Fibroblast of lung (primary cell): Measurements from ENCODE around the gene ZNF341. TPM values are rescaled to one million over a fixed set of nuclear protein-coding genes. Genes with fewer than 3 reads are reported as not detected.

ENCODE experiments used
- DNase-seq, 2 donors: peaks; one replicate each; pipeline versions ENCODE4 v3.0.0 to v3.0.0-alpha.2; 2010; ENCODE audit warnings: low read depth in 2 of 2
- H2AFZ ChIP-seq: 2 replicates; pipeline ENCODE4 v1.5.1; 2012; ENCODE audit warnings: low read length, control low read depth, inconsistent platforms
- H3K27ac ChIP-seq: 2 replicates; pipeline ENCODE4 v1.5.1; 2011; ENCODE audit warnings: low read length, control low read depth; ENCODE audit not compliant: insufficient read depth
- H3K27me3 ChIP-seq: 2 replicates; pipeline ENCODE4 v1.5.1; 2011; ENCODE audit warnings: mild to moderate bottlenecking, low read length; ENCODE audit not compliant: control insufficient read depth, insufficient read depth
- H3K36me3 ChIP-seq: 2 replicates; pipeline ENCODE4 v1.5.1; 2011; ENCODE audit warnings: low read length; ENCODE audit not compliant: control insufficient read depth, insufficient read depth
- H3K4me1 ChIP-seq: 2 replicates; pipeline ENCODE4 v1.5.1; 2011; ENCODE audit warnings: low read length; ENCODE audit not compliant: control insufficient read depth, insufficient read depth; ENCODE audit errors: extremely low read depth
- H3K4me2 ChIP-seq: 2 replicates; pipeline ENCODE4 v1.5.1; 2011; ENCODE audit warnings: low read length, control low read depth; ENCODE audit not compliant: insufficient read depth; ENCODE audit errors: extremely low read depth
- H3K4me3 ChIP-seq, 4 experiments: fragments of 200-600 bp in 1 of 4; sonication (generic) in 1 of 4; replicated peaks in 1 of 4; 2 replicates each; pipeline ENCODE4 v1.5.1; 2011 to 2016; ENCODE audit warnings: low read length in 4 of 4, low read depth in 3 of 4, mild to moderate bottlenecking in 3 of 4, control low read depth in 2 of 4, inconsistent platforms in 1 of 4, mixed read lengths in 1 of 4; ENCODE audit not compliant: insufficient read depth in 1 of 4; ENCODE audit errors: control extremely low read depth in 1 of 4
- H3K79me2 ChIP-seq: 2 replicates; pipeline ENCODE4 v1.5.1; 2012; ENCODE audit warnings: mild to moderate bottlenecking, low read length, inconsistent platforms; ENCODE audit not compliant: control insufficient read depth, insufficient read depth
- H3K9ac ChIP-seq: 2 replicates; pipeline ENCODE4 v1.5.1; 2011; ENCODE audit warnings: mild to moderate bottlenecking, low read length, control low read depth; ENCODE audit not compliant: insufficient read depth
- H3K9me3 ChIP-seq: 2 replicates; pipeline ENCODE4 v1.5.1; 2012; ENCODE audit warnings: low read depth, low read length; ENCODE audit not compliant: control insufficient read depth, insufficient read depth
- H4K20me1 ChIP-seq: 2 replicates; pipeline ENCODE4 v1.5.1; 2011; ENCODE audit warnings: low read length; ENCODE audit not compliant: control insufficient read depth, insufficient read depth; ENCODE audit errors: extremely low read depth
- CTCF ChIP-seq, 2 donors: IDR thresholded peaks in 1 of 2; conservative IDR thresholded peaks in 1 of 2; 1 replicate in 1 of 2; 2 replicates in 1 of 2; pipeline ENCODE4 v1.5.1; 2011 to 2012; ENCODE audit warnings: low read length in 2 of 2, control low read depth in 1 of 2, inconsistent platforms in 1 of 2, low read depth in 1 of 2, mild to moderate bottlenecking in 1 of 2
- EZH2 ChIP-seq: IDR thresholded peaks from 2 replicates; pipeline ENCODE4 v1.5.1; 2012; ENCODE audit warnings: low read length, control low read depth, mild to moderate bottlenecking; ENCODE audit errors: missing control alignments
- polyA plus RNA-seq, 2 donors: library from polyadenylated mRNA; depleted of rRNA in 1 of 2; stranded (reverse) in 1 of 2; unstranded in 1 of 2; fragments of >200 nt; gene quantifications; 2 replicates each; pipeline ENCODE4 v1.2.1, GENCODE V29; 2011 to 2012; ENCODE audit warnings: missing spikeins in 1 of 2
- total RNA-seq: library from RNA; depleted of rRNA; stranded (reverse); fragments of >200 nt; gene quantifications from 2 replicates; pipeline ENCODE4 v1.2.1, GENCODE V29; 2014

The ZNF341 gene
- total and polyA plus RNA-seq, 2 donors (not counting 1 experiment from before 2014, with no cell fraction given): 0.99 to 1.1 TPM

GRCh38 chr20:33689973-33690372 is 41.8 kb upstream of the ZNF341 start:
- TF ChIP-seq CTCF (conservative IDR thresholded peaks at IDR 0.05 in 1 of 2, IDR thresholded peaks at IDR 0.05 in 1 of 2; ENCODE audit: low read depth in 1 of 2, low read length in 2 of 2) (no peak), EZH2 (no peak)
- H3K4me1 ChIP-seq: peaks cover 7% of the 10 kb centered on the region
- H3K27me3 ChIP-seq: no peaks in the 10 kb centered on the region
- H3K27ac ChIP-seq: no peak overlapping the region
- H3K4me3 ChIP-seq: no peak overlapping the region
- no peaks in the 10 kb centered on the region for H4K20me1 ChIP-seq
- peak; percentile 39 to 67 for DNase-seq
- H3K9ac ChIP-seq: no peak overlapping the region
- no peaks in the 10 kb centered on the region for H3K36me3 ChIP-seq
- no peak overlapping the region for H3K4me2 ChIP-seq
- H3K9me3 ChIP-seq: no peaks in the 10 kb centered on the region
- no peak overlapping the region for H2AFZ ChIP-seq
- peaks cover 5% of the 10 kb centered on the region for H3K79me2 ChIP-seq

- no peak for DNase-seq
- H3K9me3 ChIP-seq: no peaks in the 10 kb centered on the region
- no peak overlapping the region for H3K4me3 ChIP-seq
- H4K20me1 ChIP-seq: no peaks in the 10 kb centered on the region
- TF ChIP-seq EZH2 (no peak), CTCF (conservative IDR thresholded peaks at IDR 0.05 in 1 of 2, IDR thresholded peaks at IDR 0.05 in 1 of 2; ENCODE audit: low read depth in 1 of 2, low read length in 2 of 2) (no peak)
- H3K4me2 ChIP-seq: no peak overlapping the region
- H3K27ac ChIP-seq: no peak overlapping the region
- no peaks in the 10 kb centered on the region for H3K79me2 ChIP-seq
- no peaks in the 10 kb centered on the region for H3K36me3 ChIP-seq
- no peak overlapping the region for H2AFZ ChIP-seq
- no peak overlapping the region for H3K9ac ChIP-seq
- H3K4me1 ChIP-seq: no peaks in the 10 kb centered on the region
- no peaks in the 10 kb centered on the region for H3K27me3 ChIP-seq
Observed at GRCh38 chr20:33693289-33693688, 38.5 kb upstream of the ZNF341 start.

GRCh38 chr20:33693741-33694638 is 37.8 kb upstream of the ZNF341 start:
- H3K4me3 ChIP-seq: no peak overlapping the region
- no peak overlapping the region for H3K4me2 ChIP-seq
- H2AFZ ChIP-seq: no peak overlapping the region
- no peaks in the 10 kb centered on the region for H3K9me3 ChIP-seq
- DNase-seq: no peak
- no peaks in the 10 kb centered on the region for H3K36me3 ChIP-seq
- H3K27me3 ChIP-seq: no peaks in the 10 kb centered on the region
- no peaks in the 10 kb centered on the region for H3K4me1 ChIP-seq
- H3K9ac ChIP-seq: no peak overlapping the region
- no peaks in the 10 kb centered on the region for H4K20me1 ChIP-seq
- no peak for TF ChIP-seq EZH2
- TF ChIP-seq CTCF (conservative IDR thresholded peaks at IDR 0.05 in 1 of 2, IDR thresholded peaks at IDR 0.05 in 1 of 2; ENCODE audit: low read depth in 1 of 2, low read length in 2 of 2): no peak
- no peak overlapping the region for H3K27ac ChIP-seq
- no peaks in the 10 kb centered on the region for H3K79me2 ChIP-seq
